DMS153 (cell line): ENCODE measurements around the gene PRXL2A.
"Not testable (repeated sequence)": the region's sequence is repeated elsewhere in the genome, so short reads cannot be mapped to it uniquely, and the experiment has no call there.

ENCODE experiments used
- DNase-seq: peaks from one replicate; lab custom pipeline; 2025; lab: John Stamatoyannopoulos, UW

Gene PRXL2A

DNA sequence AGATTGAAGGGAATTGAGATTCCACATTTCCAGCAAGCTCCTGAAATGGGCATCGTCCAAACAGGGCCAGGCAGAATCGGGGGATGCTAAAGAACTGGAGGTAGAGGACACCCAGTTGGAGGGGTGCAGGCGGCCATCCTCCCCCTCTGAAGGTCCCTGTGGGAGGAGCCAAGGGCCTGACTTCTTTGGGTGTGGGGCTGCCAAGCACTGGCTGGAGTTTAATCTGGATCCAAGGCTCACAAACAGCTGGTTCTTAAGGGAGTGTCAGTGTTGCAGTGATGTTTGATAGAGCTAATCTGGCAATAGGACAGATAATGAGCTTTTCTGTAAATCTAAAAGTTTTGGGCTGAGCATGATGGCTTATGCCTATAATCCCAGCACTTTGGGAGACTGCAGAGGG lies 66.6 kb downstream of the PRXL2A start:
- no peak for DNase-seq

DNA sequence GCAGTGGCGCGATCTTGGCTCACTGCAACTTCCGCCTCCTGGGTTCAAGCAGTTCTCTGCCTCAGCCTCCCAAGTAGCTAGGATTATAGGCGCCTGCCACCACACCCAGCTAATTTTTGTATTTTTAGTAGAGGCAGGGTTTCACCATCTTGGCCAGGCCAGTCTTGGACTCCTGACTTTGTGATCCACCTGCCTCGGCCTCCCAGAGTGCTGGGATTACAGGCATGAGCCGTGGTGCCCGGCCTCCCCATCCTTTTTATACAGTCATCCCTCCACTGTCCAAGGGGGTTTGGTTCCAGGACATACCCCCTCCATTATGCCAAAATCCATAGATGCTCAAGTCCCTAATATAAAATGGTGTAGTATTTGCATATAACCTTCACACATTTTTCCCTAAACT lies 67.3 kb downstream of the PRXL2A start:
- not testable (repeated sequence) for DNase-seq

GRCh38 chr10:80476685-80477084 lies 68.3 kb downstream of the PRXL2A start:
- no peak for DNase-seq

DNA sequence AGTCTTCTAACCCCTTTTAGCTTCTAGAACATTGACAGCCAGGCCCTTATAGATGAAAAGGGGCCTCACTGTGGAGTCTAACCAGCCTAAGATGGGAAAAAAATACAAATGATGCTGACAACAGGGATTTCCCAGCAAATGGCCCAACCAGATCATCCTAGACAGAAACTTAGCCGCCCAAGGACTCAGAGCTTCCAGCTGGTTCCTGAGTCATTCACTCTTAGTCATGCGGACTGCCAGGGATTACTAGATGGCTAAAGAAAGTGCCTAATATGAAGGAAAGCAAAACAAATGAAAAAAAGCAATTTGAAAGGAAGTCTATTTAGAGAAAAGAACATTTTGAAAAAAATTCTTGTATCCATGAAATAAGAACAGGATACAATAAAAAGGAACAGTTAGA lies 69.5 kb downstream of the PRXL2A start:
- no peak for DNase-seq

DNA sequence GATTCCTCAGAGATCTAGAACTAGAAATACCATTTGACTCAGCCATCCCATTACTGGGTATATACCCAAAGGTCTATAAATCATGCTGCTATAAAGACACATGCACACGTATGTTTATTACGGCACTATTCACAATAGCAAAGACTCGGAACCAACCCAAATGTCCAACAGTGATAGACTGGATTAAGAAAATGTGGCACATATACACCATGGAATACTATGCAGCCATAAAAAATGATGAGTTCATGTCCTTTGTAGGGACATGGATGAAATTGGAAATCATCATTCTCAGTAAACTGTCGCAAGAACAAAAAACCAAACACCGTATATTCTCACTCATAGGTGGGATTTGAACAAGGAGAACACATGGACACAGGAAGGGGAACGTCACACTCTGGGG lies 72.0 kb downstream of the PRXL2A start:
- DNase-seq, result not testable (repeated sequence)

- no peak for DNase-seq
Observed at GRCh38 chr10:80480852-80481251, 72.5 kb downstream of the PRXL2A start.

DNA sequence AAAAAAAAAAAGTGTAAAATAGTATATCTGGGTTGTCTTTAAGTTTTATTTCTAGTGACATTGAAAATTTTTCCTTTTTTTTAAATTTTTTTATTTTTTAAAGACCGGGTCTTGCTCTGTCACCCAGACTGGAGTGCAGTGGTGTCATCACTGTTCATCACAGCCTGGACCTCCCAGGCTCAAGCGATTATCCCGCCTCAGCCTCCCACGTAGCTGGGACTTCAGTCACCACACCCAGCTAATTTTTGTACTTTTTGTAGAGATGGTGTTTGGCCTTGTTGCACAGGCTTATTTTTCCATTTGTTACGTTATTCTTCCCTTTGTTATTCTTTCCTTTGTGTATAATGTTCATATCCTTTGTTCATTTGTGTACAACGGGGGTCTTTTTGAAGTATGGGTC lies 75.9 kb downstream of the PRXL2A start:
- DNase-seq, result no peak

- DNase-seq, result no peak
Observed at GRCh38 chr10:80484676-80485075, 76.3 kb downstream of the PRXL2A start.

DNA sequence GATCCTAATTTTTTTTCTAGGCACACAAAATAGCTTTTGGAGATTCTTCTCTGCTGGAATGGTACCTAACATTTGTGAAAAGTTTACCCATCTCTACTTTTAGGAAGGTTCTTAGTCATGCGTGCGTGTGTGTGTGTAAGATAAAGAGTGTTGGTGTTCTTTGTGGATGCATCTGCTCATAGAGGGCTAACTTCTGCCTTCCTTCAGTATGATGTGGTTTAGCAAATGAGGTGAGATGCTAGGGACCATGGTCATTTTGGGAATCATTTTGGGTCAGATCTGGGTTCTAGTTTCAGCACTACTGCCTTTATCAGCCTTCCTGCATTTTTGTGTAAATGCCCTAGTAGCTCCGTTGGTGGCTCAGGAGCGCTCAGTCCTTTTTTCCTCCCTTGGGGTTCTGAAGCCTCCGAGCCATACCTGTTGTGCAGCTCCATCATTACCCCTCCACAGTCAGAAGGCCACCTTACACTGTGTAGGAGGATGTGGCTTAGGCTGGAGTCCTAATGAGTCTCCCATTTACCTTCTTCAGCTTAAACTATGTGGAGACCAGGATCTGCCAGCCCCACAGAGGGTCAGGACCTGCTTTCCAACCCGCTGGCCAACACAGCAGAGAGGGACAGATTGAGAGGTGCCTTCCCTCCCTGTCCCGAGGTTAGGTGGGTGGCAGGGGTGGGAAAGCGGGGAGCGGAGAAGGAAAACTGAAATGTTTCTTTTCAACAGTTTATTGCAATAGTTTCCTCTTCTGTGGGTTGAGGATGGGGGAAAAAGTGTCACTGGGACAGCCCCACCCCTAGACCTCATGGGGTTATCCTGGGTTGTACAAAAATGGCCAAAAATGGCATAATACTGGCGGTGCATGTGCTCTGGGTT lies 77.0 kb downstream of the PRXL2A start:
- no peak for DNase-seq

- DNase-seq, result no peak
Observed at GRCh38 chr10:80485946-80486764, 77.8 kb downstream of the PRXL2A start.
